ENCODE data around the gene PIEZO1. TPM values are rescaled to one million over a fixed set of nuclear protein-coding genes. Genes with fewer than 3 reads are reported as not detected.

The PIEZO1 gene
- total RNA-seq, 1 donor from 2014 or later = 37.7 TPM

GRCh38 chr16:88758227-88758943, 26.6 kb downstream of the PIEZO1 start:
- no peak for DNase-seq (ENCODE audit: low spot score, unreplicated experiment)
- H3K9me3 Mint-ChIP-seq (ENCODE audit: low read depth) = no peaks in the 10 kb centered on the region
- no peaks in the 10 kb centered on the region for H3K27me3 Mint-ChIP-seq
- peaks cover 10% of the 10 kb centered on the region for H3K4me1 Mint-ChIP-seq (ENCODE audit: low read depth)
- TF ChIP-seq, protein P1, sequence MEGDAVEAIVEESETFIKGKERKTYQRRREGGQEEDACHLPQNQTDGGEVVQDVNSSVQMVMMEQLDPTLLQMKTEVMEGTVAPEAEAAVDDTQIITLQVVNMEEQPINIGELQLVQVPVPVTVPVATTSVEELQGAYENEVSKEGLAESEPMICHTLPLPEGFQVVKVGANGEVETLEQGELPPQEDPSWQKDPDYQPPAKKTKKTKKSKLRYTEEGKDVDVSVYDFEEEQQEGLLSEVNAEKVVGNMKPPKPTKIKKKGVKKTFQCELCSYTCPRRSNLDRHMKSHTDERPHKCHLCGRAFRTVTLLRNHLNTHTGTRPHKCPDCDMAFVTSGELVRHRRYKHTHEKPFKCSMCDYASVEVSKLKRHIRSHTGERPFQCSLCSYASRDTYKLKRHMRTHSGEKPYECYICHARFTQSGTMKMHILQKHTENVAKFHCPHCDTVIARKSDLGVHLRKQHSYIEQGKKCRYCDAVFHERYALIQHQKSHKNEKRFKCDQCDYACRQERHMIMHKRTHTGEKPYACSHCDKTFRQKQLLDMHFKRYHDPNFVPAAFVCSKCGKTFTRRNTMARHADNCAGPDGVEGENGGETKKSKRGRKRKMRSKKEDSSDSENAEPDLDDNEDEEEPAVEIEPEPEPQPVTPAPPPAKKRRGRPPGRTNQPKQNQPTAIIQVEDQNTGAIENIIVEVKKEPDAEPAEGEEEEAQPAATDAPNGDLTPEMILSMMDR (IDR thresholded peaks at IDR 0.05; ENCODE audit: unreplicated experiment) = no peak
- no peak overlapping the region for H3K27ac Mint-ChIP-seq
- no peak overlapping the region for H3K4me3 Mint-ChIP-seq (ENCODE audit: low read depth)
- H3K36me3 Mint-ChIP-seq (ENCODE audit: insufficient read depth) = no peaks in the 10 kb centered on the region

GRCh38 chr16:88755745-88756443, 29.1 kb downstream of the PIEZO1 start:
- Mint-ChIP-seq H3K27ac (no peak overlapping the region), H3K4me3 (ENCODE audit: low read depth) (no peak overlapping the region), H3K36me3 (ENCODE audit: insufficient read depth) (no peaks in the 10 kb centered on the region), H3K27me3 (no peaks in the 10 kb centered on the region), H3K9me3 (ENCODE audit: low read depth) (no peaks in the 10 kb centered on the region), H3K4me1 (ENCODE audit: low read depth) (peaks cover 6% of the 10 kb centered on the region)
- DNase-seq (ENCODE audit: low spot score, unreplicated experiment) = no peak
- TF ChIP-seq, protein P1 (IDR thresholded peaks at IDR 0.05; ENCODE audit: unreplicated experiment) = no peak

DNA sequence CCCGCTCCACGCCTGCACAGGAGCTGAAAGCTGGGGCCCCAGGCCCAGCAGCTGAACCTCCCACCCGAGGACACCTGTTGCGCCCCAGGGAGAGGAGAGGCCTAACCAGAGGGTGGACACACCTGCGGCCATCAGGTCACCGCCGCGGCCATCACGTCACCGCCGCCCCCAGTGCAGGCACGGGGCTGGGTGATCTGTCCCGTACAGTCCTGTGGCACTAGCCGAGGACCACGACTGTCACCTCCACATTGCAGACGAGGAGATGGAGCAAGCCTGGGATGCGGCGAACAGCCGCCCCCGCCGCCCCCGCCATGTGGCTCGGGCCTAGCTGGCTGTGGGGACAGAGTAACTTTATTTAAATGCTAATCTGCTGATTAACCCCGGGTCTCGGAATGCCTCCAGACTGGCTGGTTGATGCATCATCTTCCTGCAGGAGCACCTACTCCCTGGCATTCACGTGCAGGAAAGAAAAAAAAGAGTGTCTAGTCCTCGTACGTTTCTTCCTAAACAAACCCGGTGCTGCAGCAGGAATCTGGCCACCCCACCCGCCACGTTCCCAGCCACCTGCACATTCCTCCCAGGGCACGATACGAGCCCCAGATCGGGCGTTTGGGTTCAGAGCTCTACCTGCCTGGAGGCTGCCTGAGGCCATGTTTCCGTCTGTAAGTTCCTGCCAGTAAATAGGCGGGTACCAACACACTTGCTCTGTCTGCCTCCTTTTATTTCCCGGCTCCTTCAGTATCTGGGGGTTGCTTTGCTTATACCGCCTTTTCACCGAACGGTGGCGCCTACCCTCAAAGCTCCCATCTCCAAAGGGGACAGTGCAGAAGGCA, 29.9 kb downstream of the PIEZO1 start:
- Mint-ChIP-seq H3K4me3 (ENCODE audit: low read depth) (no peak overlapping the region), H3K27me3 (no peaks in the 10 kb centered on the region), H3K36me3 (ENCODE audit: insufficient read depth) (no peaks in the 10 kb centered on the region), H3K9me3 (ENCODE audit: low read depth) (no peaks in the 10 kb centered on the region), H3K4me1 (ENCODE audit: low read depth) (peaks cover 6% of the 10 kb centered on the region), H3K27ac (no peak overlapping the region)
- no peak for DNase-seq (ENCODE audit: low spot score, unreplicated experiment)
- TF ChIP-seq, protein P1 (IDR thresholded peaks at IDR 0.05; ENCODE audit: unreplicated experiment) = peak; percentile 55

- Mint-ChIP-seq H3K4me3 (ENCODE audit: low read depth) (no peak overlapping the region), H3K4me1 (ENCODE audit: low read depth) (peaks cover 4% of the 10 kb centered on the region), H3K9me3 (ENCODE audit: low read depth) (no peaks in the 10 kb centered on the region), H3K27me3 (no peaks in the 10 kb centered on the region), H3K36me3 (ENCODE audit: insufficient read depth) (no peaks in the 10 kb centered on the region), H3K27ac (no peak overlapping the region)
- TF ChIP-seq, protein P1 (IDR thresholded peaks at IDR 0.05; ENCODE audit: unreplicated experiment) = no peak
- DNase-seq (ENCODE audit: low spot score, unreplicated experiment) = no peak
Measured at GRCh38 chr16:88754109-88754911, 30.7 kb downstream of the PIEZO1 start.
